Common myeloid progenitor, CD34-positive (primary cell): ENCODE results near the gene ENKD1.
A peak's percentile ranks its signal among the peaks of the same experiment; 100 is the strongest.

ENCODE experiments used
- CTCF ChIA-PET: fragments of 350-600 bp; sonication (Branson Sonifier 250); formaldehyde crosslinking; loops from one replicate; lab custom pipeline; 2021; ENCODE audit warnings: antibody characterized with exemption; lab: Charles Lee
- POLR2A ChIA-PET: fragments of 350-600 bp; sonication (Branson Sonifier 250); formaldehyde crosslinking; loops from one replicate; lab custom pipeline; 2021; ENCODE audit warnings: antibody characterized with exemption; lab: Charles Lee
- DNase-seq, 3 donors: peaks; one replicate each; pipeline versions ENCODE4 v3.0.0 to v3.0.0-alpha.2; 2013
- H3K27ac ChIP-seq, 2 experiments: 1 replicate in 1 of 2; 2 replicates in 1 of 2; pipeline ENCODE4 v1.7.0; 2013; ENCODE audit warnings: inconsistent platforms in 2 of 2, low read length in 2 of 2, mild to moderate bottlenecking in 2 of 2, low read depth in 1 of 2, moderate library complexity in 1 of 2; ENCODE audit not compliant: severe bottlenecking in 2 of 2, insufficient read depth in 1 of 2, poor library complexity in 1 of 2
- H3K27me3 ChIP-seq, 5 experiments: replicated peaks in 2 of 5; 1 replicate in 3 of 5; 2 replicates in 2 of 5; pipeline versions ENCODE4 v1.6.1 to v1.7.0; 2013; ENCODE audit warnings: low read length in 4 of 5, mild to moderate bottlenecking in 2 of 5, moderate library complexity in 2 of 5, inconsistent platforms in 1 of 5; ENCODE audit not compliant: insufficient read depth in 5 of 5, control insufficient read depth in 4 of 5
- H3K36me3 ChIP-seq, 4 experiments: 1 replicate in 2 of 4; 2 replicates in 2 of 4; pipeline versions ENCODE4 v1.6.1 to v1.7.0; 2013; ENCODE audit warnings: low read length in 3 of 4, control low read depth in 1 of 4, mild to moderate bottlenecking in 1 of 4; ENCODE audit not compliant: control insufficient read depth in 4 of 4, insufficient read depth in 4 of 4
- H3K4me1 ChIP-seq, 4 experiments: 1 replicate in 3 of 4; 2 replicates in 1 of 4; pipeline versions ENCODE4 v1.6.1 to v1.7.1; 2013; ENCODE audit warnings: low read length in 3 of 4, mild to moderate bottlenecking in 3 of 4, control low read depth in 1 of 4, inconsistent platforms in 1 of 4, moderate library complexity in 1 of 4; ENCODE audit not compliant: control insufficient read depth in 4 of 4, insufficient read depth in 4 of 4; ENCODE audit errors: control extremely low read depth in 1 of 4
- H3K4me3 ChIP-seq, 7 experiments: 1 replicate in 4 of 7; 2 replicates in 3 of 7; pipeline versions ENCODE4 v1.5.1 to v1.7.0; 2013; ENCODE audit warnings: mild to moderate bottlenecking in 7 of 7, low read length in 6 of 7, moderate library complexity in 6 of 7, inconsistent platforms in 2 of 7, low read depth in 2 of 7, control low read depth in 1 of 7; ENCODE audit not compliant: insufficient read depth in 4 of 7, control insufficient read depth in 1 of 7; ENCODE audit errors: extremely low read depth in 1 of 7
- H3K9me3 ChIP-seq, 5 experiments: 1 replicate in 4 of 5; 2 replicates in 1 of 5; pipeline versions ENCODE4 v1.6.1 to v1.7.1; 2013; ENCODE audit warnings: low read length in 4 of 5, mild to moderate bottlenecking in 2 of 5, inconsistent platforms in 1 of 5, low read depth in 1 of 5, moderate library complexity in 1 of 5; ENCODE audit not compliant: control insufficient read depth in 4 of 5, insufficient read depth in 2 of 5; ENCODE audit errors: control extremely low read depth in 1 of 5
- WGBS: methylation state at CpG from one replicate; pipeline ENCODE4 v1.1.5; 2013; ENCODE audit not compliant: insufficient coverage; 5-methylcytosine and 5-hydroxymethylcytosine counted together

The ENKD1 gene

DNA sequence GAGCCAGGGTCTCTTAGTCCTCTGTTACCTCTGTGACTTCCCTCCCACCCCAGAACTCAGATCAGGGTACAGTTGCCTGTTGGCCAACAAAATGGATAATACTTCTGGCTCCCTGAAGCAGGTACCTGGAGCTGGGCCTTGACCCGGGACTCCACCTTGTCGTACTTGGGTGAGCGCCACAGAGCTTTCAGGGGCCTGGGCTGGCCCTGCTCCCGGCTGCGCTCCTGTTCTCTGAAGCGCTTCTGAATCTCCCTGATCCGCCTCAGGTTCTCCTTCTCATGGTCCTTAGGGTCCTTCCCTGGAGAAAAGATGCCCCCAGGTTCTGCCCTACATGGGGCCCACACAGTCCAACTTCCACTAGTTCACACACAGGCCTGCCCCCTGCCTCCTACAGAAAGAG, 1.7 kb downstream of the ENKD1 start:
- Histone ChIP-seq H3K36me3 (peaks cover 0 to 11% (median 7%) of the 10 kb centered on the region in 4 experiments), H3K9me3 (no peaks in the 10 kb centered on the region), H3K4me1 (peaks cover 2 to 48% (median 42%) of the 10 kb centered on the region in 4 experiments), H3K4me3 (no peak overlapping the region), H3K27ac (no peak overlapping the region), H3K27me3 (no peaks in the 10 kb centered on the region)
- CTCF ChIA-PET = interaction anchor here (1.2 to 10.1 kb wide), 9 partner anchors 20 to 171 kb away, joined by 3 to 111 read pairs (median 9); partner anchors contain the start of genes CARMIL2 and CTCF
- no peak for DNase-seq
- POLR2A ChIA-PET = interaction anchor here (2.0 kb wide), 1 partner anchor 117 kb away, joined by 6 read pairs; no protein-coding TSS in a partner anchor
- WGBS = 100% methylated on average over 6 of the region's 7 CpGs

DNA sequence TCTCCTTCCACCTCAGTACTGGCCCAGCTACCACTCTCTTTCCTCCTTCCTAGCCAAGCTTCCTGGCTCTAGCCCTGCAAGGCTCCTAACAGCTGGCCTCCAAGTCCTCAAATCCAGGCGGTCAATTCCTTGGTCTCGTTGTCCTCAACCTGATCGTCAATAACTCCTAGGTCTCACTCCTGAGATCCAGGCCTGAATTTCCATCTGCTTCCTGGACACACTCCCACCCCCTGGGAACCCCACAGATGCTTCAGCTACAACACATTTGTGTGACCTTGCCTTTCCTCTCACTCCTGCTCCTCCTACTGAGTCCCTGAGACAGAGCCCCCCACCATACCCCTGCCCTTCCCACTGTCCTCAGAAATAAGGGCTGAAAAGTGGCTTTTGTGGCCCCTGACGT, 2.3 kb downstream of the ENKD1 start:
- H3K4me1 ChIP-seq = peaks cover 2 to 53% (median 47%) of the 10 kb centered on the region in 4 experiments

DNA sequence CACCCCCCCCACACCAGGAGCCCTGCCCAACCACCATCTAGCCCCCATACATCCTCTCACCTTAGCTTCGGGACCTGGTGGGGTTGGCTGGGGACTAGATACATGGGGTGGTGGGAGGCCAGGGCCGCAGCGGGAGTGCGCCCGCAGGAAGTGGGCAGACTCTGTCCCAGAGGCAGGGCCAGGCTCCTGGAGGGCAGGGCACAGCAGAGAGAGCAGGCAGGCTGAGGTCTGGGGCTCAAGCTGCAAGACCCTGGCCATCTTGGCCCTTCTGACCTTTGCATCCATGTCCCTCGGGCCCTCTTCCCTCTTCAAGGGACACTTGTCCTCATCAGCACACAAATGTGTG, 2.7 kb downstream of the ENKD1 start:
- Histone ChIP-seq H3K9me3 (no peaks in the 10 kb centered on the region), H3K36me3 (peaks cover 0 to 14% (median 8%) of the 10 kb centered on the region in 4 experiments), H3K4me1 (peaks cover 2 to 53% (median 48%) of the 10 kb centered on the region in 4 experiments), H3K27me3 (no peaks in the 10 kb centered on the region), H3K4me3 (no peak overlapping the region), H3K27ac (no peak overlapping the region)
- no peak for DNase-seq
- ChIA-PET CTCF (interaction anchor here (0.6 to 10.1 kb wide), 13 partner anchors 9 to 210 kb away, joined by 3 to 111 read pairs (median 5); partner anchors contain the start of genes CARMIL2 and CTCF), POLR2A (interaction anchor here (0.6 kb wide), 1 partner anchor 188 kb away, joined by 3 read pairs; no protein-coding TSS in a partner anchor)
- WGBS = 94% methylated on average over 5 of the region's 6 CpGs

More for the DNA sequence above, 2.3 kb downstream of the ENKD1 start:
- 95% methylated on average over 4 of the region's 4 CpGs for WGBS
- CTCF ChIA-PET = interaction anchor here (0.6 to 10.1 kb wide), 12 partner anchors 8 to 210 kb away, joined by 3 to 111 read pairs (median 6); partner anchors contain the start of genes CARMIL2 and CTCF
- Histone ChIP-seq H3K4me3 (no peak overlapping the region), H3K27ac (no peak overlapping the region), H3K36me3 (peaks cover 0 to 11% (median 7%) of the 10 kb centered on the region in 4 experiments), H3K9me3 (no peaks in the 10 kb centered on the region), H3K27me3 (no peaks in the 10 kb centered on the region)
- POLR2A ChIA-PET = interaction anchor here (0.6 kb wide), 1 partner anchor 188 kb away, joined by 3 read pairs; no protein-coding TSS in a partner anchor
- DNase-seq = no peak

DNA sequence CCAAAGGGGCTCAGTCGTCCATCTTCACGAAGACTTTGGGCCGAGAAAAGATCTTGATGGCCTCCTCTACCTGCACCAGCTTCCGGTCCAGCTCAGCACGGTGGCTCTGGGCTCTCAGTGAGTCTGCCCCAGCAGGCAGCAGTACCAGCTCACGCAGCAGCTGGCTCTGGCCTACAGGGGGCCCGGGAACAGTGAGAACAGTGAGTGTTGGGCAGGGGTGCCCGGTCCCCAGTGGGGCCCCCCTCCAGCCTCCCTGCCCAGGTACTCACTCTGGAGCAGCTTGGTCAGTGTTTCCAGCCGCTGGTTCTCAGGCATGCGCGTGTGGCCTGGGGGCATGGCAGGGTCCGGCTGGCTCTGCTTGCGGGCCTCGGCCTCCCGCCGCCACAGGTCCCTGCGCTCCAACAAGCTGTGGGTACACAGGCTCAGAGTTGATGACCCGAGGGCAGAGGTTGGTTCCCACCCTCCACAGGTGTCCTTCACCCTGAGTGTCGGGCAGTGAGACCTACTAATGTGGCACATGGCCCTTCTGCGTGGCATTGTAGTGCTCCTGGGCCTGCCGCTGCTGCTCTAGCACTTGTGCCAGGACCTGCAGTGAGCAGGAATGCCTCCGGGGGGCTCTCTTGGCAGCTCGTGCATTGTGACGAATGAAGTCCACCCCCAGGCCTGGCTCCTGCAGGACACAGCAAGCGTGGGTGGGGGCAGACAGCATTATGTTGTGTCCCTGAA, 3.2 kb downstream of the ENKD1 start:
- no peaks in the 10 kb centered on the region for H3K9me3 ChIP-seq
- peaks cover 2 to 53% (median 45%) of the 10 kb centered on the region in 4 experiments for H3K4me1 ChIP-seq
- CTCF ChIA-PET = interaction anchor here (0.6 to 10.1 kb wide), 16 partner anchors 9 to 211 kb away, joined by 3 to 111 read pairs (median 4); partner anchors contain the start of genes CARMIL2 and CTCF
- no peak overlapping the region for H3K4me3 ChIP-seq
- H3K36me3 ChIP-seq = peaks cover 0 to 20% (median 13%) of the 10 kb centered on the region in 4 experiments
- POLR2A ChIA-PET = interaction anchor here (0.6 kb wide), 1 partner anchor 187 kb away, joined by 3 read pairs; no protein-coding TSS in a partner anchor
- H3K27ac ChIP-seq = no peak overlapping the region
- DNase-seq = peak in 2 of 3 donors; percentile 46 to 49
- no peaks in the 10 kb centered on the region for H3K27me3 ChIP-seq
- 94% methylated on average over 24 of the region's 25 CpGs for WGBS

DNA sequence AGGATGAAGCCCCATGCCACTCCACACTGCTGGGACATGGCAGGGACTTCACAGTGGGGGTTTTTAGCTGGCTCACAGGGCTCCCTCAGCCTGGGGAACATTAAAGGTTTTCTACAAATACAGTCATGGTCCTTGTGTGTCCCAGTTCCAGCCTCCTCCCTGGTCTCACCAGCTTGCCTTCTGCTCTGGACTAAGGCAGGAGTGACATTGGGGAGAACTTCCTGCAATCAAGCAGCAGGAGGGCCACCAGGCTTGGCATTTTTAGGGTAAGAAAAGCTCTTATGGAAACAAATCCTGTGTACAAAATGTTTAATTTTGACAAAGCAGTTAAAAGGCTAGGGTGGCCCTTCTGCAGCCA, 3.9 kb downstream of the ENKD1 start:
- Histone ChIP-seq H3K36me3 (peaks cover 0 to 27% (median 18%) of the 10 kb centered on the region in 4 experiments), H3K27me3 (no peaks in the 10 kb centered on the region), H3K9me3 (no peaks in the 10 kb centered on the region), H3K4me3 (no peak overlapping the region), H3K4me1 (peaks cover 2 to 46% (median 39%) of the 10 kb centered on the region in 4 experiments), H3K27ac (no peak overlapping the region)
- POLR2A ChIA-PET = interaction anchor here (0.7 kb wide), 1 partner anchor 120 kb away, joined by 3 read pairs; no protein-coding TSS in a partner anchor
- CTCF ChIA-PET = interaction anchor here (0.9 to 10.1 kb wide), 12 partner anchors 10 to 211 kb away, joined by 3 to 111 read pairs (median 6); partner anchors contain the start of genes CARMIL2 and CTCF
- DNase-seq = no peak

DNA sequence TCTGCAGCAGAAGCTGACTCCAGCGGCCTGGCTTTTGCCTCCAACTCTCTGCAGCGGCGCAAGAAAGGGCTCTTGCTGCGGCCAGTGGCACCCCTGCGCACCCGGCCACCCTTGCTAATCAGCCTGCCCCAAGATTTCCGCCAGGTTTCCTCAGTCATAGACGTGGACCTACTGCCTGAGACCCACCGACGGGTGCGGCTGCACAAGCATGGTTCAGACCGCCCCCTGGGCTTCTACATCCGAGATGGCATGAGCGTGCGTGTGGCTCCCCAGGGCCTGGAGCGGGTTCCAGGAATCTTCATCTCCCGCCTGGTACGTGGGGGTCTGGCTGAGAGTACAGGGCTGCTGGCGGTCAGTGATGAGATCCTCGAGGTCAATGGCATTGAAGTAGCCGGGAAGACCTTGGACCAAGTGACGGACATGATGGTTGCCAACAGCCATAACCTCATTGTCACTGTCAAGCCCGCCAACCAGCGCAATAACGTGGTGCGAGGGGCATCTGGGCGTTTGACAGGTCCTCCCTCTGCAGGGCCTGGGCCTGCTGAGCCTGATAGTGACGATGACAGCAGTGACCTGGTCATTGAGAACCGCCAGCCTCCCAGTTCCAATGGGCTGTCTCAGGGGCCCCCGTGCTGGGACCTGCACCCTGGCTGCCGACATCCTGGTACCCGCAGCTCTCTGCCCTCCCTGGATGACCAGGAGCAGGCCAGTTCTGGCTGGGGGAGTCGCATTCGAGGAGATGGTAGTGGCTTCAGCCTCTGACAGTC, 4.5 kb downstream of the ENKD1 start:
- Histone ChIP-seq H3K27ac (no peak overlapping the region), H3K27me3 (no peaks in the 10 kb centered on the region), H3K4me1 (peaks cover 2 to 40% (median 34%) of the 10 kb centered on the region in 4 experiments), H3K4me3 (peak overlapping the region in 1 of 7 experiments; percentile 77), H3K36me3 (peaks cover 2 to 32% (median 23%) of the 10 kb centered on the region in 4 experiments), H3K9me3 (no peaks in the 10 kb centered on the region)
- ChIA-PET POLR2A (interaction anchor here (0.7 kb wide), 1 partner anchor 120 kb away, joined by 3 read pairs; no protein-coding TSS in a partner anchor), CTCF (interaction anchor here (0.9 to 10.1 kb wide), 8 partner anchors 10 to 148 kb away, joined by 3 to 111 read pairs (median 8); partner anchors contain the start of genes CARMIL2 and CTCF)
- 99% methylated on average over 33 of the region's 34 CpGs for WGBS
- DNase-seq = no peak
